ENCODE measurements around the gene TPD52L1. TPM values are rescaled to one million over a fixed set of nuclear protein-coding genes. Genes with fewer than 3 reads are reported as not detected.

TPD52L1 gene
- total RNA-seq, 1 experiment from 2014 or later = 18.1 TPM

- DNase-seq (ENCODE audit: low read depth) = peak; percentile 5
Observed at GRCh38 chr6:125302840-125303511, 149.4 kb downstream of the TPD52L1 start.

- no peak for DNase-seq (ENCODE audit: low read depth)
Observed at GRCh38 chr6:125303512-125303854, 149.9 kb downstream of the TPD52L1 start.

DNA sequence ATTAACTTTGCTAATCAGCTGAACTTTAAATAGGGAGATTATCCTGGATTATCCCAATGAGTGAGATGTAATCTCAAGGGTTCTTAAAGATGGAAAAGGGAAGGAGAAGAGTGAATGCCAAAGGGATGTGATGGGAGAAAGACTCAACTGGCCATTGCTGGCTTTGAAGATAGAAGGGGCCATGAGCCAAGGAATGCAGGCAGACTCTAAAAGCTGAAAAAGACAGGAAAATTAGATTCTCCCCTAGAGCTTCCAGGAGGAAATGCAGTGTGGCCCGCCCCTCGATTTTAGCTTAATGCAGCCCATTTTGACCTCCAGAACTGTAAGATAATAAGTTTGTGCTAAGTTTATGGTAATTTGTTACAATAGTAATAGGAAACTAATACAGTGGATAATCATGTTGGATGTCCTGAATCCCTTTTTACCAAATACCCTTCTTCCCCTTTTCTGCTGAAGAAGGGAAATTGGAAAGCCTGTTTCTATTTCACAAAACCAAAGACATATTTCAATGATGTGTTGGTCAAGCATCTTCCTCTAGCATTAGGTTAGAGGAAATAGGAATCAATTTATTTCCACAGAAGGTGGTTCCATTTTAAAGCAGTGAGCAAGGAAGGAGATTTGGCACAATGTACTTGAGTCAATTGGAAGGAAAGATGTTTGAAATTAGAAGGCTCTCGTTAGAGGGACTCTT, 151.5 kb downstream of the TPD52L1 start:
- no peak for DNase-seq (ENCODE audit: low read depth)

- DNase-seq (ENCODE audit: low read depth) = no peak
Observed at GRCh38 chr6:125306756-125307149, 153.2 kb downstream of the TPD52L1 start.

- DNase-seq (ENCODE audit: low read depth) = peak; percentile 36
Observed at GRCh38 chr6:125307150-125307838, 153.7 kb downstream of the TPD52L1 start.

GRCh38 chr6:125307964-125308615, 154.5 kb downstream of the TPD52L1 start:
- no peak for DNase-seq (ENCODE audit: low read depth)

DNA sequence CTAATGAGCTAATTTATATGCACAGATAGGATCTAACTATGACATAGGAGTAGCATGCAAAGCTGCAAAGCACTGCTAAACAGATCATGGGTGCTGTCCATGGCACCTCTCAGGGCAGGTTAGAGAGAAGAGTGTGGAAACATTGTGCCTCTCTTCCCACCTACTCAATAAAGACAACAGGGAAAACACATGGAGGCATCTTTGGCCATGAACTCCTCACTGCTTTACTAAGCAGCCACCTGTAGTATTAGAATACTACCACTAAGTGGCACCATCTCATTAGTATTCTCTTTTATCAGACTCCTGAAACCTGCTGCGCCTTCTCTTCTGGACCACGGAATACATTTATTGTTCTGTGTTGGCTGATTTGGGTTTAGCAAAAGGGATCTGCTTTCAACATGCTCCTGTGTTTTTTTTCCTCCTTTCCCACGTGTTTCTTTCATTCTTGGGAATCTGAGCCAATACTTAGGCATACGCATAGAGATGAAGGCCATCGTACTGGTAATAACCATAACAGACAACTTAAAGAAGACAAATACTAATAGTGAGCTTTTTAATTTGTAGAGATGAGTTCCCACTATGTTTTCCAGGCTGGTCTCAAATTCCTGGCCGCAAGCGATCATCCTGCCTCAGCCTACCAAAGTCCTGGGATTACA, 157.5 kb downstream of the TPD52L1 start:
- peak; percentile 54 for DNase-seq (ENCODE audit: low read depth)

GRCh38 chr6:125312478-125312877, 158.9 kb downstream of the TPD52L1 start:
- DNase-seq (ENCODE audit: low read depth) = no peak

DNA sequence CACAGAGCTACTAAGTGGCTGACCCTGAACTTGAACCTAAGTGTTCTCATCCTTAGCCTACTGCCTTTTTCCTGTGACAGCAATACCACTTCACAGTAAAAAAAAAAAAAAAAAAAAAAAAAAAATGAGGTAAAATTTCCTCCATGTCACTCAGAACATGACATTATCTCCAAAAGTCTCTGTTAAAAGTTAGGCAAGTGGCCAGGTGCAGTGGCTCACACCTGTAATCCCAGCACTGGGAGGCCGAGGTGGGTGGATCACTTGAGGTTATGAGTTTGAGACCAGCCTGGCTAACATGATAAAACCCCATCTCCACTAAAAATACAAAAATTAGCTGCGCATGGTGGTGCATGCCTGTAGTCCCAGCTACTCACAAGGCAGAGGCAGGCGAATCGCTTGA, 159.4 kb downstream of the TPD52L1 start:
- DNase-seq (ENCODE audit: low read depth) = no peak

Other genes with a start within 250 kb of the TPD52L1 start
- 9.6 and 13.9 TPM in 2 replicates for gene RNF217, start 191.3 kb upstream of the TPD52L1 start, total RNA-seq (2014; rRNA removed; shearing (Covaris generic))
- gene HDDC2, start 148.2 kb downstream of the TPD52L1 start, total RNA-seq (2014; rRNA removed; shearing (Covaris generic)) = 126 and 149 TPM in 2 replicates

All from HT1080 (cell line).